Prostate gland (tissue), 2 donors: ENCODE measurements around the gene NAA10. TPM values are rescaled to one million over a fixed set of nuclear protein-coding genes. Genes with fewer than 3 reads are reported as not detected.

ENCODE experiments used
- DNase-seq: peaks from one replicate; pipeline ENCODE4 v3.0.0-alpha.2; 2019; ENCODE audit warnings: low spot score
- H3K27ac ChIP-seq, 2 donors: fragments of 200-600 bp; sonication (generic); 2 replicates each; pipeline ENCODE4 v1.5.1; 2017 to 2019
- H3K27me3 ChIP-seq: fragments of 200-600 bp; sonication (generic); replicated peaks from 2 replicates; pipeline ENCODE4 v1.5.1; 2019; ENCODE audit not compliant: insufficient read depth
- H3K36me3 ChIP-seq, 2 donors: fragments of 200-600 bp; sonication (generic); 1 replicate in 1 of 2; 2 replicates in 1 of 2; pipeline versions ENCODE4 v1.5.1 to v1.8.1; 2017 to 2019
- H3K4me1 ChIP-seq: fragments of 200-600 bp; sonication (generic); replicated peaks from 2 replicates; pipeline ENCODE4 v1.5.1; 2019
- H3K4me3 ChIP-seq, 2 donors: fragments of 200-600 bp; sonication (generic); 2 replicates each; pipeline ENCODE4 v1.5.1; 2017 to 2019
- H3K9me3 ChIP-seq: fragments of 200-600 bp; sonication (generic); 2 replicates; pipeline ENCODE4 v1.5.1; 2017
- POLR2A ChIP-seq: fragments of 450-650 bp; IDR thresholded peaks from one replicate; pipeline ENCODE4 v1.6.1; 2016; ENCODE audit warnings: antibody characterized with exemption, mild to moderate bottlenecking
- POLR2AphosphoS5 ChIP-seq: sonication (generic); formaldehyde crosslinking; IDR thresholded peaks from one replicate; pipeline ENCODE4 v1.6.1; 2017; ENCODE audit warnings: antibody characterized with exemption
- WGBS: methylation state at CpG from one replicate; pipeline ENCODE4 v1.1.5; 2018; 5-methylcytosine and 5-hydroxymethylcytosine counted together
- intact Hi-C: fragments of 100-400 bp; cut with DNase I; formaldehyde crosslinking; loops from one replicate; pipeline ENCODE4 v1.14.2; 2022
- total RNA-seq, 2 donors: library from RNA; depleted of rRNA; stranded (reverse); fragments of >200 nt; gene quantifications; one replicate each; pipeline ENCODE4 v1.1.0, GENCODE V29; 2016
- TF ChIP-seq, protein P1 (sequence below), 4 experiments: fragments of 200-600 bp in 2 of 4; fragments of 450-650 bp in 2 of 4; sonication (generic) in 2 of 4; IDR thresholded peaks; 1 replicate in 3 of 4; 2 replicates in 1 of 4; pipeline ENCODE4 v1.5.1; 2016 to 2019; ENCODE audit warnings: antibody characterized with exemption in 4 of 4, mild to moderate bottlenecking in 2 of 4, moderate library complexity in 2 of 4

NAA10 gene
- total RNA-seq, 2 donors from 2014 or later = 47.5 to 64.9 TPM

- no peaks in the 10 kb centered on the region for H3K9me3 ChIP-seq
- no peak overlapping the region for H3K4me3 ChIP-seq
- no peaks in the 10 kb centered on the region for H3K4me1 ChIP-seq
- H3K36me3 ChIP-seq = no peaks in the 10 kb centered on the region
- H3K27me3 ChIP-seq = no peaks in the 10 kb centered on the region
- intact Hi-C loops = no loop called here
- TF ChIP-seq POLR2AphosphoS5 = no peak
- TF ChIP-seq, protein P1, sequence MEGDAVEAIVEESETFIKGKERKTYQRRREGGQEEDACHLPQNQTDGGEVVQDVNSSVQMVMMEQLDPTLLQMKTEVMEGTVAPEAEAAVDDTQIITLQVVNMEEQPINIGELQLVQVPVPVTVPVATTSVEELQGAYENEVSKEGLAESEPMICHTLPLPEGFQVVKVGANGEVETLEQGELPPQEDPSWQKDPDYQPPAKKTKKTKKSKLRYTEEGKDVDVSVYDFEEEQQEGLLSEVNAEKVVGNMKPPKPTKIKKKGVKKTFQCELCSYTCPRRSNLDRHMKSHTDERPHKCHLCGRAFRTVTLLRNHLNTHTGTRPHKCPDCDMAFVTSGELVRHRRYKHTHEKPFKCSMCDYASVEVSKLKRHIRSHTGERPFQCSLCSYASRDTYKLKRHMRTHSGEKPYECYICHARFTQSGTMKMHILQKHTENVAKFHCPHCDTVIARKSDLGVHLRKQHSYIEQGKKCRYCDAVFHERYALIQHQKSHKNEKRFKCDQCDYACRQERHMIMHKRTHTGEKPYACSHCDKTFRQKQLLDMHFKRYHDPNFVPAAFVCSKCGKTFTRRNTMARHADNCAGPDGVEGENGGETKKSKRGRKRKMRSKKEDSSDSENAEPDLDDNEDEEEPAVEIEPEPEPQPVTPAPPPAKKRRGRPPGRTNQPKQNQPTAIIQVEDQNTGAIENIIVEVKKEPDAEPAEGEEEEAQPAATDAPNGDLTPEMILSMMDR (IDR thresholded peaks at IDR 0.05) = no peak
- TF ChIP-seq POLR2A = no peak
- no peak for DNase-seq
- peak overlapping the region in 1 of 2 donors; percentile 98 for H3K27ac ChIP-seq
- 50% methylated on average over 10 of the region's 14 CpGs for WGBS
Measured at GRCh38 chrX:153966841-153967535, 32.2 kb upstream of the NAA10 start.

- Histone ChIP-seq H3K4me1 (no peaks in the 10 kb centered on the region), H3K36me3 (no peaks in the 10 kb centered on the region), H3K4me3 (no peak overlapping the region), H3K9me3 (no peaks in the 10 kb centered on the region), H3K27me3 (no peaks in the 10 kb centered on the region), H3K27ac (peak overlapping the region in 1 of 2 donors; percentile 5)
- TF ChIP-seq, protein P1 (IDR thresholded peaks at IDR 0.05) = no peak
- TF ChIP-seq POLR2A = no peak
- TF ChIP-seq POLR2AphosphoS5 = no peak
- no peak for DNase-seq
- intact Hi-C loops = no loop called here
- WGBS = 22% methylated on average over 13 of the region's 15 CpGs
Measured at GRCh38 chrX:153966283-153966688, 31.4 kb upstream of the NAA10 start.

DNA sequence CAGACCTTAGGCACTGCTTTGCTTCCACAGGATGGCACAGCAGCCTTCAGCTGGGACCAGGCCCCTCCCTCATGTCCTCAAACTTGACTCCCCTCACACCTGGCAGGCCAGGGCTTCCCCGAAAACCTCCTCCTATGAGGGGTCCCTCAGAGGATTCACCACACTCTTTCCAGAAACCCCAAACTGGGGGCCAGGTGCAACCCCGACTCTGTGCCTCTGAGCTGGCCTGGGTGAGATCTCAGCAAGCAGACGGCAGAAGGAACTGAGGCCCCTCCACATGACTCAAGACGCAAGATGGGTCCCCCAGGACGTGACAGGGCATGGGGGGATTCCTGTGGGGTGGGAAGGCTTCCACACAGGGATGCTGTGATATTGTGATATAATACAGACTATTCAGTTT is 30.6 kb upstream of the NAA10 start:
- no peak overlapping the region for H3K4me3 ChIP-seq
- H3K27me3 ChIP-seq = no peaks in the 10 kb centered on the region
- no peaks in the 10 kb centered on the region for H3K9me3 ChIP-seq
- intact Hi-C loops = no loop called here
- H3K4me1 ChIP-seq = no peaks in the 10 kb centered on the region
- TF ChIP-seq POLR2AphosphoS5 = no peak
- TF ChIP-seq, protein P1 (IDR thresholded peaks at IDR 0.05) = no peak
- no peak for TF ChIP-seq POLR2A
- no peak for DNase-seq
- H3K27ac ChIP-seq = no peak overlapping the region
- no peaks in the 10 kb centered on the region for H3K36me3 ChIP-seq
- WGBS = 100% methylated on average over 1 of the region's 5 CpGs

GRCh38 chrX:153964105-153964504 is 29.3 kb upstream of the NAA10 start:
- no peak for TF ChIP-seq POLR2A
- TF ChIP-seq POLR2AphosphoS5 = no peak
- Histone ChIP-seq H3K27me3 (no peaks in the 10 kb centered on the region), H3K4me3 (no peak overlapping the region), H3K36me3 (no peaks in the 10 kb centered on the region), H3K9me3 (no peaks in the 10 kb centered on the region), H3K4me1 (no peaks in the 10 kb centered on the region), H3K27ac (no peak overlapping the region)
- intact Hi-C loops = no loop called here
- DNase-seq = no peak
- 88% methylated on average over 11 of the region's 14 CpGs for WGBS

- Histone ChIP-seq H3K36me3 (no peaks in the 10 kb centered on the region), H3K4me1 (no peaks in the 10 kb centered on the region), H3K27ac (no peak overlapping the region), H3K27me3 (no peaks in the 10 kb centered on the region), H3K9me3 (no peaks in the 10 kb centered on the region), H3K4me3 (no peak overlapping the region)
- no peak for DNase-seq
- no peak for TF ChIP-seq POLR2AphosphoS5
- TF ChIP-seq, protein P1 (IDR thresholded peaks at IDR 0.05) = no peak
- TF ChIP-seq POLR2A = no peak
- WGBS = 93% methylated on average over 9 of the region's 12 CpGs
- intact Hi-C loops = no loop called here
Measured at GRCh38 chrX:153963546-153963945, 28.7 kb upstream of the NAA10 start.
